Peyer's patch (tissue), 4 donors: Measurements from ENCODE around the gene SLBP. TPM values are rescaled to one million over a fixed set of nuclear protein-coding genes. Genes with fewer than 3 reads are reported as not detected.

Experiments
- DNase-seq, 3 donors: peaks; one replicate each; pipeline ENCODE4 v3.0.0-alpha.2; 2017 to 2019
- H3K27ac ChIP-seq, 4 donors: fragments of 200-600 bp; sonication (generic); one replicate each; pipeline ENCODE4 v1.5.1; 2016 to 2019
- H3K27me3 ChIP-seq, 2 donors: fragments of 200-600 bp; sonication (generic); one replicate each; pipeline ENCODE4 v1.5.1; 2019
- H3K36me3 ChIP-seq, 3 donors: fragments of 200-600 bp; sonication (generic); one replicate each; pipeline ENCODE4 v1.5.1; 2016 to 2019
- H3K4me1 ChIP-seq, 4 donors: fragments of 200-600 bp; sonication (generic); one replicate each; pipeline ENCODE4 v1.5.1; 2016 to 2019
- H3K4me3 ChIP-seq, 4 donors: fragments of 200-600 bp; sonication (generic); 1 replicate in 3 of 4; 2 replicates in 1 of 4; pipeline ENCODE4 v1.5.1; 2016 to 2019; ENCODE audit warnings: mild to moderate bottlenecking in 1 of 4
- H3K9me3 ChIP-seq, 4 donors: fragments of 200-600 bp; sonication (generic); one replicate each; pipeline ENCODE4 v1.5.1; 2016 to 2019; ENCODE audit warnings: mild to moderate bottlenecking in 1 of 4
- CTCF ChIP-seq, 6 experiments: fragments of 450-650 bp in 4 of 6; fragments of 200-600 bp in 2 of 6; sonication (generic) in 1 of 6; IDR thresholded peaks; one replicate each; pipeline ENCODE4 v1.5.1; 2017 to 2019; ENCODE audit warnings: antibody characterized with exemption in 6 of 6, mild to moderate bottlenecking in 3 of 6, moderate library complexity in 1 of 6
- POLR2A ChIP-seq, 2 donors: fragments of 450-650 bp; IDR thresholded peaks; one replicate each; pipeline ENCODE4 v1.5.1; 2017; ENCODE audit warnings: antibody characterized with exemption in 2 of 2, mild to moderate bottlenecking in 2 of 2, moderate library complexity in 2 of 2
- total RNA-seq, 4 donors: library from RNA; depleted of rRNA; stranded (reverse); fragments of >200 nt; gene quantifications; one replicate each; pipeline ENCODE4 v1.1.0, GENCODE V29; 2016

SLBP gene
- total RNA-seq, 4 donors from 2014 or later = 18.4 to 86.6 (median 26.2) TPM

- Histone ChIP-seq H3K27ac (peak overlapping the region in 3 of 4 donors; percentile 41 to 100 (median 53)), H3K27me3 (no peaks in the 10 kb centered on the region), H3K4me1 (peaks cover 0 to 48% (median 36%) of the 10 kb centered on the region in 4 donors), H3K9me3 (no peaks in the 10 kb centered on the region), H3K36me3 (peaks cover 0 to 22% (median 0%) of the 10 kb centered on the region in 3 donors), H3K4me3 (no peak overlapping the region)
- DNase-seq = peak; percentile 45 to 83 (median 81)
- TF ChIP-seq POLR2A (IDR thresholded peaks at IDR 0.05) (no peak), CTCF (IDR thresholded peaks at IDR 0.05) (no peak)
These were observed 3.1 kb upstream of the SLBP start for GRCh38 chr4:1715002-1715758.

- TF ChIP-seq POLR2A (IDR thresholded peaks at IDR 0.05) (no peak), CTCF (IDR thresholded peaks at IDR 0.05) (no peak)
- DNase-seq = no peak
- H3K9me3 ChIP-seq = no peaks in the 10 kb centered on the region
- H3K27ac ChIP-seq = peak overlapping the region in 3 of 4 donors; percentile 41 to 100 (median 53)
- no peaks in the 10 kb centered on the region for H3K27me3 ChIP-seq
- peaks cover 0 to 22% (median 0%) of the 10 kb centered on the region in 3 donors for H3K36me3 ChIP-seq
- H3K4me3 ChIP-seq = no peak overlapping the region
- H3K4me1 ChIP-seq = peaks cover 0 to 41% (median 32%) of the 10 kb centered on the region in 4 donors
These were observed 2.3 kb upstream of the SLBP start for GRCh38 chr4:1714303-1715001.

- no peak for TF ChIP-seq CTCF (IDR thresholded peaks at IDR 0.05)
- TF ChIP-seq POLR2A (IDR thresholded peaks at IDR 0.05) = no peak
- H3K27me3 ChIP-seq = no peaks in the 10 kb centered on the region
- H3K36me3 ChIP-seq = peaks cover 0 to 17% (median 0%) of the 10 kb centered on the region in 3 donors
- no peaks in the 10 kb centered on the region for H3K9me3 ChIP-seq
- peak overlapping the region; percentile 78 to 96 (median 86) for H3K4me3 ChIP-seq
- peak overlapping the region; percentile 98 to 100 (median 100) for H3K27ac ChIP-seq
- DNase-seq = peak in 1 of 3 donors; percentile 41
- peaks cover 0 to 31% (median 29%) of the 10 kb centered on the region in 4 donors for H3K4me1 ChIP-seq
These were observed 1.1 kb upstream of the SLBP start for GRCh38 chr4:1713003-1713851.

- H3K9me3 ChIP-seq = no peaks in the 10 kb centered on the region
- H3K4me1 ChIP-seq = peaks cover 0 to 31% (median 24%) of the 10 kb centered on the region in 4 donors
- peak; percentile 59 to 78 (median 76) for DNase-seq
- peak overlapping the region; percentile 78 to 96 (median 86) for H3K4me3 ChIP-seq
- H3K36me3 ChIP-seq = peaks cover 0 to 2% (median 0%) of the 10 kb centered on the region in 3 donors
- H3K27ac ChIP-seq = peak overlapping the region; percentile 98 to 100 (median 100)
- no peak for TF ChIP-seq CTCF (IDR thresholded peaks at IDR 0.05)
- TF ChIP-seq POLR2A (IDR thresholded peaks at IDR 0.05) = no peak
- H3K27me3 ChIP-seq = no peaks in the 10 kb centered on the region
These were observed 426 bp downstream of the SLBP start for GRCh38 chr4:1711571-1712215.
